Thoracic aorta (tissue), 2 donors: Measurements from ENCODE around the gene RAB40C. TPM values are rescaled to one million over a fixed set of nuclear protein-coding genes. Genes with fewer than 3 reads are reported as not detected.
A peak's percentile ranks its signal among the peaks of the same experiment; 100 is the strongest.

Experiments used
- ATAC-seq: fragments of 150-250 bp; one replicate; pipeline ENCODE4 v1.8.0; 2017; ENCODE audit warnings: low read depth; ENCODE audit not compliant: insufficient number of reproducible peaks, low FRiP score
- DNase-seq: peaks from one replicate; pipeline ENCODE4 v3.0.0-alpha.2; 2020; ENCODE audit warnings: low spot score
- H3K27ac ChIP-seq, 2 donors: fragments of 200-600 bp; sonication (generic); 1 replicate in 1 of 2; 2 replicates in 1 of 2; pipeline ENCODE4 v1.5.1; 2016; ENCODE audit warnings: mild to moderate bottlenecking in 2 of 2, moderate library complexity in 2 of 2
- H3K27me3 ChIP-seq: fragments of 200-600 bp; sonication (generic); replicated peaks from 2 replicates; pipeline ENCODE4 v1.6.0; 2016; ENCODE audit warnings: mild to moderate bottlenecking; ENCODE audit not compliant: insufficient read depth
- H3K36me3 ChIP-seq: fragments of 200-600 bp; sonication (generic); one replicate; pipeline ENCODE4 v1.5.1; 2016
- H3K4me1 ChIP-seq, 2 donors: fragments of 200-600 bp; sonication (generic); 1 replicate in 1 of 2; 2 replicates in 1 of 2; pipeline versions ENCODE4 v1.5.1 to v1.6.0; 2016; ENCODE audit warnings: low read depth in 2 of 2, mild to moderate bottlenecking in 1 of 2; ENCODE audit not compliant: control insufficient read depth in 1 of 2
- H3K4me3 ChIP-seq: fragments of 200-600 bp; sonication (generic); 2 replicates; pipeline ENCODE4 v1.5.1; 2016; ENCODE audit warnings: mild to moderate bottlenecking
- H3K9me3 ChIP-seq: fragments of 200-600 bp; sonication (generic); 2 replicates; pipeline ENCODE4 v1.5.1; 2016
- CTCF ChIP-seq: fragments of 200-600 bp; sonication (generic); IDR thresholded peaks from one replicate; pipeline ENCODE4 v1.5.1; 2019; ENCODE audit warnings: antibody characterized with exemption
- total RNA-seq, 2 donors: library from RNA; depleted of rRNA; stranded (reverse); fragments of >200 nt; gene quantifications; one replicate each; pipeline versions ENCODE4 v1.1.0 to v1.2.3, GENCODE V29; 2016

RAB40C gene
- total RNA-seq: 10 to 100 TPM; 19.0 to 25.9 TPM

GRCh38 chr16:589658-590187 is at the start of gene RAB40C:
Gene RAB40C (plus strand): TSS chr16:590066. CDS start chr16:590292, 226 bp downstream.
- Histone ChIP-seq H3K27me3 (no peaks in the 10 kb centered on the region), H3K9me3 (no peaks in the 10 kb centered on the region), H3K27ac (peak within 1 kb of the TSS; percentile 90 to 98), H3K36me3 (no peaks in the 10 kb centered on the region), H3K4me1 (peaks cover 19 to 47% of the 10 kb centered on the region in 2 donors), H3K4me3 (peak within 1 kb of the TSS; percentile 98)
- peak; percentile 86 for ATAC-seq
- no peak for TF ChIP-seq CTCF
- DNase-seq: peak; percentile 95

DNA sequence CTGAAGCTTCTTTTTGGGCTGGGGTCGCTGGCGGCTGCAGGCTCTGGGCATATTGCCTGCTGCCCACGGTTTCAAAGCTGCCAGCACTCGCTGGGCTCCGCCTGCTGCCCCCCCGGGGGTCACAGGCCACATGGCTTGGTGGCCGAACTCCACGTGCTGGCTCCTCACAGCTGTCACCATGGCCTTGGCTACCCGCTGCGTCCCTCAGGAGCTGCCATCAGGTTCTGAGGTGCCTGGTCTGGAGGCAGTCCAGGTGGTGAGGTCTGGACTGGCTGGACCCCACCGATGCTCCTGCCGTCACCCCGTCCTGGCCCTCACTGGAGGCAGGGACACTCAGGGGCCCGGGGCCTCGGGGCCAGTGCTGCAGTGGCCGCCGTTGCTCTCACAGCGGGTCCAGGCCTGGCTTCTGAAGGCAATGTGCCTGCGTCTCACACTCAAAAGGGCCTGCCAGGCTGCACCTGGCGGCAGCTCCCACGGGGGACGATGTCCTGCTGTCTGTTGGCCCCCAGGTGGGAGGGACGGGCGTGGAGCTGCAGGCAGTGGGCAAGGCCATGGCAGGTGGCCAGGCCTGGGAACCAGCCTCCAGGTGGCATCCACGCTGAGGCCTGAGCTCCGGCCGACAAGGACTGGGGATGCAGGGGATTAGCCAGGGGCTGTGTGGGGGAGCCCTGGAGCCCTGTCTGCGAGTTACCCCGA is 49.1 kb upstream of the RAB40C start:
- H3K27me3 ChIP-seq: no peaks in the 10 kb centered on the region
- no peak overlapping the region for H3K27ac ChIP-seq
- no peak for ATAC-seq
- no peak for DNase-seq
- H3K36me3 ChIP-seq: no peaks in the 10 kb centered on the region
- TF ChIP-seq CTCF: no peak
- no peaks in the 10 kb centered on the region for H3K4me1 ChIP-seq
- H3K9me3 ChIP-seq: no peaks in the 10 kb centered on the region
- H3K4me3 ChIP-seq: no peak overlapping the region

DNA sequence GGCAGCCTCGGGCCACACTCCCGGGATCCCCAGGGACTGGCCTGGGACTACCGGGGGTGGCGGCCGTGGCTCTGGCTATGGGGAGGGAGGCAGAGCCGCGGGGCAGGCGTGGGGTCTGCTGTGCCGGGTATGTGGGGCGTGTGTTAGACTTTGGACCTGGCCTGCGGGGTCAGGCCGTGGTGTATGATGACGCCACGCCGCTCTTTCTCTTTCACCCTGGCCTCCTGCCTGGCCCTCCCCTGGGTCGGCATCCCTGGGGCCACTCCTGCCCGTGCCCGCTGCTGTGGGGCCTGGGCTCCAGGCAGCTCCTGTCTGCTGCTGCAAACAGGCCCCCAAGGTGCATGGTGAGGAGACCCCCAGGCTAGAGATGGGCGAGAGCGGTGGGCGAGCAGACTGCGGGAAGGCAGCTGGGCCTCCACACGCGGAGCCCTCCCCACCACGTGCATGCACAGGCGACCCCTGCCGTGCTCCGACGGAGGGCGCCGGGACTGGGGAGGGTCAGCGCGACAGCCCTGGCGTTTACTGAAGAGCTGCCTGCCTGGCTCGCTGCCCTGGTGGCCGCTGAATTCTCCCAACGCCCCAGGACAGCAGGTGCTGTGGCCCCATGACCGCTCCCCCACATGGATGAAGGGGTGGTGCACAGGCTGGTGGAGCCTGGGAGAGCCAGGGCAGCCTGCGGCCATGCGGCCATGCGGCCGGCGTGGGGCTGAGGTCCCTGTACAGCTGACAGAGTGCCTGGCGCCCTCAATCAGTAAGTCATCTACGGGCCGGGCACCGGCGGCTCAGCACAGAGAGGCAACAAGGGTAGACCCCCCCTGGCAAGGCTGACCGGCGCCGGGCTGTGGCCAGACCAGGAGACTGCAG is 46.3 kb upstream of the RAB40C start:
- no peak overlapping the region for H3K4me3 ChIP-seq
- TF ChIP-seq CTCF: no peak
- no peak overlapping the region for H3K27ac ChIP-seq
- no peaks in the 10 kb centered on the region for H3K9me3 ChIP-seq
- H3K27me3 ChIP-seq: no peaks in the 10 kb centered on the region
- no peak for DNase-seq
- H3K4me1 ChIP-seq: no peaks in the 10 kb centered on the region
- H3K36me3 ChIP-seq: peaks cover 5% of the 10 kb centered on the region
- ATAC-seq: no peak

- TF ChIP-seq CTCF: no peak
- no peaks in the 10 kb centered on the region for H3K9me3 ChIP-seq
- no peaks in the 10 kb centered on the region for H3K27me3 ChIP-seq
- H3K4me3 ChIP-seq: no peak overlapping the region
- H3K27ac ChIP-seq: no peak overlapping the region
- H3K4me1 ChIP-seq: no peaks in the 10 kb centered on the region
- peaks cover 5% of the 10 kb centered on the region for H3K36me3 ChIP-seq
- DNase-seq (no peak), ATAC-seq (no peak)
Observed at GRCh38 chr16:544517-544916, 45.3 kb upstream of the RAB40C start.
